Hepatic stellate cell (primary cell): Measurements from ENCODE around the gene COPG1.

ENCODE experiments used
- DNase-seq: peaks from one replicate; pipeline ENCODE4 v3.0.0; 2011; ENCODE audit warnings: low spot score

Gene COPG1

DNA sequence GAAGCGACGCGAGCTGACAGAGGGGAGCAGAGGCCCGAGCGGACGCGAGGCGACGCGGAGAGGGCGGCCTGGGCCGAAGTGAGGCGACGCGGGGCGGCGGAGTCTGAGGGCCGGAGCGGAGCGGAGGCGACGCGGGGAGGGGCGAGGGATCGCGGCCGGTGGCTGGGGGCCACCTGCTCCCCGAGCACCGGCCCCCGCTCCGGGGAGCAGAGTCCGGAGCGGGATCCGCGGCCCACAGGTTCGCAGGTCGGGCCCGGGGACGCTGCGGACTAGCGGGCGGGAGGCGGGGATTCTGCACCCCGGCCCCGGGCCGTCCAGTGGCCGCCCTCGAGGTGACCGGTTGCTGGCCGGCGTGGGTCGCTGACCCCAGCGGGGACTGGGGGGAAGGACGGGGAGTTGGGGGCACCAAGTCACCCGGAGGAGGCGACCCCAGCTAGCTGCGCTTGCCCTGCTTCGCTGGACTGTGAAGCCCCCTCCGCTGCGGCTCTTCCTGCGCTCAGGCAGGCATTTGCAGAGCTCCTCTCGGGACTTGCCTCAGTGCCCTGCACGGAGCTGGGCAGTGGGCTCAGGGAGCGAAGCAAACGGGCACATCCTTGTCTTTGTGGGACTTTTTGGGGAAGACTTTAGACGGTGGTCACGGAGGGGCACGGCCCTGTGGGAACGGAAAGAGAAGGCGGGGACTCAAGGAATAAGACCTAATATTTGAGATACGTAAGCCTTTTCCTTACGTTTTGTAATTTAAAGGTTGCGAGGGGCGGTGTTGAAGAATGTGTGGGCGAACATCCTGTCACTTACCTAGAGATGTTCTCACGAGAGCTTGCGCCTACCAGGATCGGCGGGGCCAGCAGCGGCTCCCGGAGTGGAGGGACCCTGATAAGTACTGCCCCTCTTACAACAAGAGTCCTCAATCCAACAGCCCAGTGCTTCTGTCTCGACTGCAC is 29.8 kb downstream of the COPG1 start:
- peak; percentile 37 for DNase-seq

DNA sequence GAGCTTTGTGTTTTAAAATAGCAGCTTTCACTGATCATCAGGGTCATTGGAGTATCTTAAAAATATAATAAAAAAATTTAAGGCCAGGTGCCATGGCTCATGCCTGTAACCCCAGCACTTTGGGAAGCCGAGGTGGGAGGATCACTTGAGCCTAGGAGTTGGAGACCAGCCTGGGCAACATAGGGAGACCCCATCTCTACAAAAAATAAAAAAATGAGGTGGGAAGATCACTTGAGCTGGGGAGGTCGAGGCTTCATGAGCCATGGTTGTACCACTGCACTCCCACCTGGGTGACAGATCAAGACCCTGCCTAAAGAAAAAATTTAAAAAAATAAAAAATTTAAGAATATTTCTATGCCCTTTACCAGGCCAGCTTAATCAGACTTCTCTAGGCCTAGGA is 30.8 kb downstream of the COPG1 start:
- DNase-seq = no peak

DNA sequence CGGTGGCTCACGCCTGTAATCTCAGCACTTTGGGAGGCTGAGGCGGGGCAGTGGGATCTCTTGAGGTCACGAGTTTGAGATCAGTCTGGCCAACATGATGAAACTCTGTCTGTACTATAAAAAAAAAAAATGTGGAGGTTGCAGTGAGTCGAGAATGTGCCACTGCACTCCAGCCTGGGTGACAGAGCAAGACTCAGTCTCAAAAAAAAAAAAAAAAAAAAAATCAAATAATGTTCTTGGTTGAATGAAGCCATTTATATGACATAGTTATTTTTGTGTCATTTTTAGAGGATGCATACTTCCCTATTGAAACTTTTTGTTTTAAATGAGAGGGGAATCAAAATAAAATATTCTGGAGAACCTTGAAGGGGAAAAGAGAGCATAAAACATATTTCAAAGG is 32.3 kb downstream of the COPG1 start:
- DNase-seq = no peak

DNA sequence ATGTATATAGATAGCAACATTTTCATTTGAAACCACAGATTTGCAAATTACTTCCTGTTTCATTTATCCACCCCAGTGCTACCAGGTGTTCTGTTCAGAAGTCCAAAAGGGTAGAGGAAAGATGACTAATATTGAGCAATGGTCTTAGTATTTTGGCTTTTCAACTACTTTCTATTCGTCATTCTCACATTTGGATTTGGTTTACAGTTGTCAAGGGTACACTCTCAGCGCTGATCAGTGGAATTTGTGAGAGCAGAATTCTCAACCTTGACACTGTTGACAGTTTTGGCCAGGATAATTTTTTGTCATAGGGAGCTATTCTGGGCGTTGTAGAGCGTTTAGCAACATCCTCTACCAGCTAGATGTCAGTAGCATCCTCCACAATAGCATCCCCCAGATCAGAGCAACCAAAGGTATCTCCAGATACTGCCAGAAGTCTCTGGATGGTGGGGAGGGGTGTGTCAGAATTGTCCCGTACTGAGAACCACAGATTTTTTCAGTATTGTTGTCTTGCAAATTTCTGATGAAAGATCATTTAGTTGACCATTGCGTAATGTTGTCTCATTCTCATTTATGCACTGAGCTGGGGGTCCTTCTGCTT is 33.4 kb downstream of the COPG1 start:
- DNase-seq = no peak

DNA sequence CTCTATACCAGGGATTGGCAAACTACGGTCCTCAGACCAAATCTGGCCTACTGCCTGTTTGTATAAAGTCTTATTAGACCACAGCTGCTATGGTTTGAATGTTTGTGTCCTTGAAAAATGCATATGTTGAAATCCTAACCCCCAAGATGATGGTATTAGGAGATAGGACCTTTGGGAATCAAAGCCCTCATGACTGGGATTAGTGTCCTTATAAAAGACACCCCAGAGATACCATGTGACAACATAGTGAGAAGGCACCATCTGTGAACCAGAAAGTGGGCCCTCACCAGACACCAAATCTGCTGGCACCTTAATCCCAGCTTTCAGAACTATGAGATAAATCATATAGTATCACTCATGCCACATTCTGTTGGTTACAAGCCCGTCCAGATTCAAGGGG is 36.7 kb downstream of the COPG1 start:
- DNase-seq = no peak

DNA sequence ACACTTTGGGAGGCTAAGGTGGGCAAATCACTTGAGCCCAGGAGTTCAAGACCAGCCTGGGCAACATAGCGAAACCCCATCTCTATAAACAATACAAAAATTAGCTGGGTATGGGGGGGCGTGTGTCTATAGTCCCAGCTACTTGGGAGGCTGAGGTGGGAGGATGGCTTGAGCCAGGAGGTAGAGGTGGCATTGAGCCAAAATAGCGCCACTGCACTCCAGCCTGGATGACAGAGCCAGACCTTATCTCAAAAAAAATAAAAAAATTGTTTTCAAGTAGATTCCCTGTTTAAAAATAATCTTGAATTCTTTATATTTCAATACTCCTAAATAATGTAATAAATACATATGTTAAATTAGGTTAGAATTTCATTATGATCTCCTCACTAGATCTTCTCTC is 39.0 kb downstream of the COPG1 start:
- DNase-seq = no peak

DNA sequence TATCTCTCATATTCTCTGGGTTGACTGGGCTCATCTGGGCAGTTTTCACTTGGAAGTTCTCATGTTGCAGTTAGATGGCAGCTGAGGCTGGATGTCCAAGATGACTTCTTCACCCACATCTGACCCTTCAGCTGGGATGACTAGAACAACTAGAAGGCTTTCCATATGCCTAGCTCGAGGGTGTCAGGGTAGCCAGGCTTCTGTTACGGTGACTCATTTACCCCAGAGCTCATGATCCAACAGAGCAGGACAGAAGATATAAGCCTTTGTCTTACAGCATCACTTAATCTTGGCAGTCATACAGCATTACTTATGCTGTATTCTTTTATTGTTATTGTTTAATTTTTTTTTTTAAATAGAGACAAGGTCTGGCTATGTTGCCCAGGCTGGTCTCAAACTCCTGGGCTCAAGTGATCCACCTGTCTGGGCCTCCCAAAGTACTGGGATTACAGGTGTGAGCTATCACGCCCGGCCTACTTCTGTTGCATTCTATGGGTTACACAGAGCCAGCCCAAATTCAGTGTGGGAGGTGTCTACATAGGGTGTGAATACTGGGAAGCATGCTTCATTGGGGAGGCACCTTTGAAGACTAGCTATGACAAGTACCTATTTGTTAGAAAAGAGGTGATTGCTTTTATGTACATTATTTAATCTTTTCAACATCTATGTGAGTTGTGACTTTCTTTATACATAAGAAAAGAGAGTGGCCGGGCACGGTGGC is 40.0 kb downstream of the COPG1 start:
- no peak for DNase-seq

DNA sequence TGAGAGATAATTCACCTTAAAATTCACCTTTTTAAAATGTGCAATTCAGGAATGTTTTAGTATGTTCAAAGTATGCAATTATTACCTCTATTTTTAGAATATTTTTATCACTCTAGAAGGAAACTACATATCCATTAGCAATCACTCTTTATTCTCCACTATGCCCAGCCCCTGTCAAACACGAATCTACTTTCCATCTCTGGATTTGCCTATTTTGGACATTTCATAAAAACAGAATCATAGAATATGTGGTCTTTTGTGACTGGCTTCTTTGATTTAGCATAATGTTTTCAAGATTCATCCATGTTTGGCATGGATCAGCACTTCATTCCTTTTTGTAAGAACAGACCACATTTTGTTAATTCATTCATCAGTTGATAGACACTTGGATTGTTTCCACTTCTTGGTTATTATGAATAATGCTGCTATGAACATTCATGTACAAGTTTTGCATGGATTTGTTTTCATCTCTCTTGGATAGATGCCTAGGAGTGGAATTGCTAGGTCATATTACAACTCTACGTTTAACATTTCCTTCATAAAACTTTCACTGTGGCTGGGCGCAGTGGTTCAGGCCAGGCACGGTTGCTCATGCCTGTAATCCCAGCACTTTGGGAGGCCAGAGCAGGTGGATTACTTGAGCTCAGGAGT is 42.0 kb downstream of the COPG1 start:
- no peak for DNase-seq

DNA sequence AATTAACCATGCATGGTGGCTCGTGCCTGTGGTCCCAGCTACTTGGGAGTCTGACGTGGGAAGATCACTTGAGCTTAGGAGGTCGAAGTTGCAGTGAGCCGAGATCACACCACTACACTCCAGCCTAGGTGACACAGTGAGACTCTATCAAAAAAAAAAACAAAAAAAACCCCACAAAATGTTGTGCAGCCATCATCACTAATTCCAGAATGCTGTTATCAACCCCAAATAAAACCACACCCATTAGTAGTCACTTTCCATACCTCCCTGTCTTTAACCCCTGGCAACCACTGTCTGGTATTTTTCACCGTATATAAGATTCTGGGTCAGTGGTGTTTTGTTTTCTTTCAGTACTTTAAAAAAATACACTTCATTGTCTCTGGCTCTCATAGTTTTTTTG is 45.9 kb downstream of the COPG1 start:
- DNase-seq = no peak

DNA sequence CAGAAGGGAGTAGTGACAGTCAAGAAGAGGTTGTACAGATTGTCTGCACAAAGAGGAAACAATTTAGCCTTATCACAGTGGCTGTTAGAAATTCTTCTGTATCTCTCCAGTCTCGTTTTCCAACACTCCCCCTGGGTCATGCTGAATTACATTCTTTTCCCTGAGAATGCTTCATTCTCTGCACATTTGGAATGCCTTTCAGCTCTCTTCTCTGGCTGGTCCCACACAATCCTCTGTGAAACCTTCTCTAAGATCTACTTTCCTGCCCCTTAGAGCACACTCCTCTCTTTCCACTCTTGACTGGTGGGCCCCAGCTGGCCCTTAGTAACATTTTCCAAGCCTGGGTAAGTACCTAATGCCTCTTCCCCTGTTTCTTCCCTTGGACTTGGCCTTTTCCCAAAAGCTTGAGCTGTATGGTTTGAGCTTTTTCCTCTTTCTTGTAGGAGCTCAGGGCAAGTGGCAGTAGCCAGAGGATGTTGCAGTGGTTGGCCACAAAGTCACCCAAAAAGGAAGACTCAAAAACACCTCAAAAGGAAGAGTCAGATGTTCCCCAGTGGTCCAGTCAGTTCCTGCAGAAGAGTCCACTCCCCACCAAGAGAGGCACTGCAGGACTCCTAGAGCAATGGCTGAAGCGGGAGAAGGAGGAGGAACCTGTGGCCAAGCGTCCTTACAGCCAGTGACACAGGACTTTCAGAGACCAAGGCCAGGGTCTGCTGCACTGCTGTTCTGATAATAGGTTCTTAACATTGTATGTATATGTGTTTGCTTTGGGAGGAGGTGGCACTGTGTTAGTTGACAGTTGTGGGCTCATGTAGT is 54.9 kb downstream of the COPG1 start:
- DNase-seq = no peak

DNA sequence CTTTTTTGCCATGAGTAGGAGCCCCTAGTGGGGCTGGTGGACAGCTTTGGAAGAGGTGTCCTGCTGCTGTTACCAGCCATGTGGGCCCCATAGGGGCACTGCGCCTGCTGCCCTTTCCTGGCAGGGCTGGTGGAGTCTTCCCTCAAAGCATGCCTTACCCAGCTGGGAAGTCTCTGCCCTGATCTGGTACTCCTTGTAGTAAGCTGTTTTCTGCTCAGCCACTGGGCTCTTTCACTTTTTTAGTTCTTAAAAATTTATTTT is 55.5 kb downstream of the COPG1 start:
- no peak for DNase-seq

DNA sequence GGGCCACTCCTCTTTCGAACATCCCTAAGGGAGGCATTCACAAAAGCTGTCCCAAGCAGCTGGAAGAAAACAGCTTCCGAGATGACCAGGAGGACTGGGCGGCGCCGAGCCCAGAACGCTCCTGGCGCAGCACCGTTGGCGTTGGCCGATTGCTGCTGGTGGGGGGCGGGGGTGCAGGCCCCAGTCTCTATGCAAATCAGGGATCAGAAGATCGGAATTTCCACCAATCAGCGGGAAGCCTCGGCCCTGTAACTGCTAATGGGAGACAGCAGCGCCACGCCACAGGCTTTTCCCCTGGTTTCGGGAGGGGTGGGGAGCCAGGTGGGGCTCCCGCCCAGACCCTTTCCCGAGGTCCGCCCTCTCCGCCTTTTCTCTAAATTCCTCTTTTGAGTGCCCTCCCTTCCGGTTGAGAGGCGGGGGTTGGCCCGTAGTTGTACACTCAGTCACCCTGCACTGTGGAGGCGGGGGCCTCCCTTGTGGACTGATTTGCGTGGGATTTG is 56.2 kb downstream of the COPG1 start:
- DNase-seq = no peak

DNA sequence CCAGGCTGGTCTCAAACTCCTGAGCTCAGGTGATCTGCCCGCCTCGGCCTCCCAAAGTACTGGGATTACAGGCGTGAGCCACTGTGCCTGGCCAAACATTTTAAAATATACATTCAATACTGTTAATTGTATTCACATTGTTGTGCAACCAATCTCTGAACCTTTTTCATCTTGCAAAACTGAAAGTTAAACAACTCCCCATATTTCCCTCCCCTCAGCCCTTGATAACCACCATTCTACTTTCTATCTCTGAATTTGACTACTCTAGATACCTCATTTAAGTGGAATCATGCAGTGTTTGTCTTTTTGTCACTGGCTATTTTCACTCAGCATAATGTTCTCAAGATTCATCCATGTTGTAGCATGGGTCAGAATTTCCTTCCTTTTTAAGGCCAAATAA is 59.2 kb downstream of the COPG1 start:
- no peak for DNase-seq

DNA sequence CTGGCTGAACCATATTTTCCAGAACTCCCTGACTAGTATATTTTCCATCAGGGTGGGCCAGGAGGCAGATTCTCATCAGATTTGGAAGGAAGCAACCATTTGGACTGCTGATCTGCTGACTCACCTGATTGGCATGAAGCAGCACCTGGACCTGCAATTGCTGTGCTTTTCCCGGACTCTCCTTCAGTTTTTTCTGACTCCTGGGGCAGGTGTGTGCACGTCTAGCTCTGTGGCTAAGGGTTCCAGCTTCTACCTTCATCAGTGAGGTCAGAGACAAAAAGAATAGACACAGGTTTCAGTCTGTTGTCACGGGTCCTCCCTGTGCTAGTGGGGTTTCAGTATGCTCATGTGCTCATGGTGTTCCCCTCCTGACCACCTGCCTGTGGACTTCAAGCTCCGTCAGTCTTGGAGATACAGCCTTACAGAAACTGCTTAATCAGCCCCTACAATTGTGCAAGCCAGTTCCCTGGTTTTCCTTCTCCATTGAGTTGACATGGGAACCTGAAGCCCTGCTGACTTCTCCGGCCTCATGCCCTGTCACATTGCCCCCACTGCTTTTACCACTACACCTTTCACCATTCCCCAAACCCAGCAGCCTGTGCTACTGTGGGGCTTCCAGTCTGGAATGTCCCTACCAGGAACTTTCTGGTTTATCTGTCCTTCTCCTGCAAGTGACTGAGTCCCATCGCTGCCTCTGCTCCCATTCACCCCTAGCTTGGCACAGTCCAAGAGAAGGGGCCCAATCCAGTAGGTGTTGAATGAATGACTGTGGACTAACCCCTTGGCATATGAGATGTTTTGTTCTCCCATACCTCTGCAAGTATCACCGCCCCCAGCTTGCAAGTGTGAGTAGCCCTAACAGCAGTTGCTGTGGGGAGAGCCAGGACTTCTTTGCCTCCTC is 61.0 kb downstream of the COPG1 start:
- no peak for DNase-seq

DNA sequence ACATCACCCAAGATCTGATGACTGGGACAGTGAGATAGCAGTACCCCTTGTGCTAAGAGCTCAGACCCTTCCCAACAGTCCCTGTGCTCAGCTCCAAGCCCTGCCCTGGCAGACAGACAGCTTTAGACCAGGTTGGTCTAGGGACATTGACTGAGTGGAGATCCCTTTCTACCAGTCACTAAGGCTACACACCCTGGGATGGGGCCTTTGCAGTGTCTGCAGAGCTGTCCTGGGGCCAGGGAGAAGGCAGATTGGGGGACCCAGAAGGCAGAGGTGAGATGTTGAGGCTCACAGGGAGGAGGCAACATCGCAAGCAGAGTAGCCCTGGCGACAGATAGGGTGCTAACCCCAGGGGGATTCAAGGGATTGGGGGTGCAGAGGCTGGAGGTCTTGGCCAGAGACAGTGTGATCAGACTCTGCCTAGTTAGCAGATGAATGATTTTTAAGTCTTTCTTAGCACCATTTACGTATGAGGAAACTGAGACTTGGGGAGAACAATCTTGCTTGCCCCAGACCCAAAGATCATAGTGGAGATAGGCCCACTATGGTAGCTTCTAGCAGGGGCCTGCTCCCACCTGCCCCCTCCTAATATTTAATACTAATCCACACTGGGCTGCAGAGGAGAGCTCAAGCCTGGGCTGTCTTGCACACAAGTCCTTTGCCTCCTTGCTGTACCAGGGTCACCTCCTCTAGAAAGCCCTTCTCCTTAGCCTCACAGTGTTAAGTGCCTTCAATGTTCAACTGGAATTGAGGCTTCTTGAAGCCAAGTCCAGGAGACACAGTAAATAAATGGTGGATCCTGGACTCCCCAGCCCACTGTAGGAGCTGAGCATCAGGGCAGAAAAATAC is 61.9 kb downstream of the COPG1 start:
- no peak for DNase-seq

DNA sequence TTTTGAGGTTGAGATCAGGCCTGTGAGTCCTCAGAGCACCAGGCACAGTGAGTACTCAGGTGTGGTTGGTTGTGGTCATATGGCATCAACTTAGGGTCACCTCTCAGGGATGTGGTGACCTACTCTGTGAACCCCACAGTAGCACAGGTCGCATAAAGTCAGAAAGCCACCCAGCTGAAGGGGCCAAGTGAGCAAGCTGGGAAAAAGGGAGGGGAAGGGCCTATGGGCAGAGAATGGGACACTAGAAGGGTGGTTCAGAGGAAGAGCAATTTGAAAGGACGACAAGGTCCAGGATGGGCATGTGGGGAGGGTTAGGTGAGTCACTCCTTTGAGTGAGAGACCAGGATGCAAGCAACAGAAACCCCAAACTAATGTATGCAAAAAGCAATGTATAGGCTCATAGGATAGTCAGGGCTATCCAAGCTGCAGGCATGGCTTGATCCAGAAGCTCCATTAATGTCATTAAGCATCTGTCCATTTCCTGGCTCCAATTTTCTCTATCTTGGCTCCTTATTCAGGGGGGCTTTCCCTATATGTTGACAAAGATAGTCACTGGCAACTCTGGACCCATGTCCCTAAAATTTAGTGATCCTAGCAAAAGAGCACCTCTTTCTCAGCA is 62.7 kb downstream of the COPG1 start:
- DNase-seq = no peak

DNA sequence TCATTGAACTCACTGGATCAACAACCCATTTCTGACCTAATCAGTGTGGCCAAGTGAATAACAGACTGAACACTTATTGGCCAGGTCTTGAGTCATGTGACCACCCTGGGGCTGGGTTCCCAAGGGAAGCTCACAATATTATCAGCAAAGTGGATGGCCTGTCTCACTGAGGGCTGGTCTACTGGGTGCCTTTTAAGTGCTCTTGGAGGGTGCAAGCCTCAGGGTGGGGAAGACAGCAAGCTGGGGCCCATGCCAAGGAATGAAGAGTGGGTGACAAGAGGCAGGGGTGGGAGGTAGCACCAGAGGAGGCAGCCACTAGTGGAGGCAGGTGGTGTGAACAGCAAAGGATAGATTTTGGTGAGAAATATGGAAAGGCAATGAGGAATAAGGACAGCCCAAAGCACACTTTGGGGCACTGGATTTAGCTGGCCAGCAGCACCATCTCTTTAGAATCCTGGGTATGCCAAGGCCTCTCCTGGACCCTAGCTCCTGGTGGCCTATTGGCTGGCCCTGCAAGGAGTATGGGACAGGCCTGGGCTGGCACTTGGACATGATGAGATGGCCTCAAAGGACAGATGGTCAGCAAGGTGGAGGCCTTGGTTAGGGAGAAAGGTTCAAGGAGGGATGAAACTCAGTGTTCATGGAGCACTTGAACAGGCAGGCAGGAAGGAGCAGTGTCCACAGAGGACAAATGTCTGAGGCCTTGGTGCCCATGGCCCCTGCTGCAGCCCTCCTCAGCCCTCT is 63.4 kb downstream of the COPG1 start:
- DNase-seq = no peak

DNA sequence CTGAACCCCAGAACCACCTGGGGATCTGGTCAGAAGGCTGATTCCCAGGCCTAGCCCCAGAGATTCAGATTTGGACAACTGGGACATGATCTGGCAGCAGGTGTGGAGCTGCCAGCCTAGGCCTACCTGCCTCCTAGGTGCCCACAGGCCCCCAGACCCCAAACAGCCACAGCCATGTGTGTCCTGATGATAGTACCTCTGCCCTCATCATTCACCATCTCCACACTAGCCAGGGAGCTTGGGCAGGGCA is 63.9 kb downstream of the COPG1 start:
- no peak for DNase-seq
